Stimulated activated CD4-positive, alpha-beta T cell treated with anti-CD3 and anti-CD28 coated beads, Interleukin-4, amount 100 ng/mL, for 48 hours (primary cell): ENCODE data around the gene VPS8.

ENCODE experiments used
- DNase-seq, 2 donors: peaks; one replicate each; pipeline ENCODE4 v3.0.0-alpha.2; 2020; ENCODE audit warnings: low read depth in 2 of 2

VPS8 gene

DNA sequence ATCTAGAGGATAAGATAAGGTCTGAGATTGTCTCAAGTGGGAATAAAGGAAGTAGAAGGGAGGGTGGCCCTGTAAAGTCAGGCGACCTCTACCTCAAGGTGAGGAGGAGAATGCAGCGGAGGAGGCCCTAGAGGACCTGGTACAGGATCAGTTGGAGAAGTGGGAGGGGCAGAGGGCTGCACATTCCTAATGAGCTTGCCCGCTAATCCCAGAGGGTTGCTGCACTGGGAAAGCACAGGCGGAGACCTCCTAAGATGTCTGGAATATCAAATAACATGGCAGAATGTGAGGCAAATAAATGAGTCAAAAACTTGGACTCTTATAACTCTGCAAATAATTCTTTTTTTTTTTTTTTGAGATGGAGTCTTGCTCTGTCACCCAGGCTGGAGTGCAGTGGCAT lies 30.2 kb upstream of the VPS8 start:
- DNase-seq, result no peak

DNA sequence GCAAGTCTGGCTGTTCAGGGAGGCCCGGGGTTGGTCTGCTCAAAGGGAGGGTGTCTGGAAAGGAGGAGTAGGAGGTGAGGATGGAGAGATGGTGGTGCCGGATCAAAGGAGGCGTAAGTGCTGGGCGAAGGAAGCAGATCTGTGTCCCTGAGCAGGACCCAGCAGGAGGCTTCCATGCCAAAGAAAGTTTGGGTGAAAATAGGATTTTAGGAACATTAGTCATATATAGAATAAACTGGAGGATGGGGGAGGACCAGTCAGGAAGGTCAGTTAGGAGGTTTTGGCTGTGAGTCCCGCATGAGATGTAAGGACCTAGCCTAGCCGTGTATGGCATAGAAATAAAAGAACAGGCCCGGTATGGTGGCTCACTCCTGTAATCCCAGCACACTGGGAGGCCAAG lies 28.6 kb upstream of the VPS8 start:
- no peak for DNase-seq

DNA sequence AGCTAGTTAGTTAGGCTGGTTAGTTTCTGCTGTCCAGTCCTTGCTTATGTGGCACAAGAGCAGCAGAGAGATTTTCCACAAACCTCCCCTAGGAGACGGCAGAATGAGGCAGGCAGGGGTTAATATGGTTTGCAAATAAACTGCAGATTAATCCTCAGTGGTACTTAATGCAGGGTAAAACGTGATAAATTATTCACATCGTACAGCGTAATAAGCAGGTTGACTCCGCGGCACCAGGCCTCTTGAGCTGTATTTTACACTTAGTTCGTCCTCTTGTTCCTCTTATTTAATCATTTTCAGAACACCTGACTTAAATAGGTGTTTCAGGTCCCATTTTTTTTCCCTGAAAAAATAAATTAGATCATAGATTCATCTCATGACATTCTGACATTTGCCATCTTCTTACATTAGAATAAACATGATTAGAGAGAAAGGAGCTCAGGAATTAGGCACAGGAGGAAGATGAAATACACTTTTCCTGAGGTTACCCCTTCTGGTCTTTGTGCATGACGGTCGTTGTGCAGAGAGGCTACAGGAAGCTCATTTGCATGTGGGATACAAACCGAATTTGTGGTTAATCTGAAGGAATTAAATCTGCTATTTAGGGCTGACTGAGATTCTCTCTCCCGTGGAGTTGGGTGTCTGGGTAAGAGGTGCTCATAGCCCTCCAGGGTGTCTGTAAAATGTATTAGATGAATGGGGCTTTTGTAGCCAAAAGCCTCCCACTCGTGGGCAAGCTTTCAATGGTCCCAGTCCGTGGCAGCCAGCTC lies 27.1 kb upstream of the VPS8 start:
- no peak for DNase-seq

DNA sequence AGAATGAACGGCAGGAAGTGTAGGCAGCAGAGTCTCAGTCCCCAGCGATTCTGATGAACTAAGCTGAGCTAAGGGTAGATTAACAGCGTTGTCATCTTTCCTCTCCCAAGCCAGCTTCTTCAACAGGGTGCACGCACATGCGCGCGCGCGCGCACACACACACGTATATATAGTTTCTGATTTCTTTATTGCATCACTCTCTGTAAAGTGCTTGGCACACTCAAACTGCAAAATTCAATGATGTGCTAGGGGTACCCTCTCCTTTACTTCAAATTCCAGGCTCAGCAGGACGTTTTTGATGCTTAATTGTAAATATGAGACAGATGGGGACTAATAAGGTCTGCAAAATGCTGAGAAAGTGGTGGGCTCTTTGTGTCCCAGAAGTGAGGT lies 26.1 kb upstream of the VPS8 start:
- no peak for DNase-seq

DNA sequence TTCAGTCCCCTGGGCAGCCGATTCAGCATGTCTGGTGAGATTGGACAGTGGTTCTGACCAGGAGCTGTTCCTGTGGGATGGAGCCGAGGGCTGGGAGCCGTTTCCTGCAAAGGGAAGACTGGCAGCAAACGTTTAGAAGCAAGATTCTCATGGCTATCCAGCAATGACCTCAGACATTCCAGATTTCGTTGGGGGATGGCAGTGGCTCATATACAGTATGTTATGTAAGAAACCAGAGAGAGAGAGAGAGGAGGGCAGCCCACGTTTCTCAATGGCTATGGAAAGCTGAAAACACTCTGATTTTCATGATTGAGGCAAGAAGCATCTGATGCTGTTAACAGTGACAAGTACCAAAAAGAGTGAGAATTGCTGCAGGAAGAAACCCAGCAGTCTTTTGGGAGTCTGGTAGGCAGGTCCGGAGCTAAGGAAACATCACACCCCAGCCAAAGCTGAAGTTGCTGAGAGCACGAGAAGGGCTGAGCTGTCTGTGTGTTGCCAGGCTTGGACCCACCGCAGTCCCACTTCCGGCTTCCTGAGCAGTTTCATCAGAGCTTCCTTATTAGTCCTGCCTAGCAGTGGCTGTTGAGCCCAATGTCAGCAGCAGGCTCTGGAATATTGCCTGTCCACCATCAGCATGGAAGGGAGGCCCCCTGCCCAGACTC lies 25.6 kb upstream of the VPS8 start:
- no peak for DNase-seq

DNA sequence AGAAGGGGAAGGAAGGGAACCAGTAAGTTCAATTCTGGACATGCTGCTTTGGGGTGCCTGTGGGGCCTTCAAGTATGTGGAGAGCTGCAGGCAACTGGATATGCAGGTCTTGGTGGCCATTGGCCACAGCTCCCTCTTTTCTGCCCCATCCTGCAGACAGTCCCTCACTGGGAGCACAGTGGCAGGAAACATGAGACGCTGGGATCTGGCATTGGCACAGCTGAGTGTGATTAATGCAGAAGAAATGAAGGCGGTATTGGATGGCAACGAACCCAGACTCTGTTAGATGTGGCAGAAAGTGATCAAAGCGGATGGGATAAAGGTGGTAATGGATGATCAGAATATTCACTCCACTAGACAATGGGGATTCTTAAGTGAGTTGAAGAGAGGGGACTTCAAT lies 23.2 kb upstream of the VPS8 start:
- no peak for DNase-seq

DNA sequence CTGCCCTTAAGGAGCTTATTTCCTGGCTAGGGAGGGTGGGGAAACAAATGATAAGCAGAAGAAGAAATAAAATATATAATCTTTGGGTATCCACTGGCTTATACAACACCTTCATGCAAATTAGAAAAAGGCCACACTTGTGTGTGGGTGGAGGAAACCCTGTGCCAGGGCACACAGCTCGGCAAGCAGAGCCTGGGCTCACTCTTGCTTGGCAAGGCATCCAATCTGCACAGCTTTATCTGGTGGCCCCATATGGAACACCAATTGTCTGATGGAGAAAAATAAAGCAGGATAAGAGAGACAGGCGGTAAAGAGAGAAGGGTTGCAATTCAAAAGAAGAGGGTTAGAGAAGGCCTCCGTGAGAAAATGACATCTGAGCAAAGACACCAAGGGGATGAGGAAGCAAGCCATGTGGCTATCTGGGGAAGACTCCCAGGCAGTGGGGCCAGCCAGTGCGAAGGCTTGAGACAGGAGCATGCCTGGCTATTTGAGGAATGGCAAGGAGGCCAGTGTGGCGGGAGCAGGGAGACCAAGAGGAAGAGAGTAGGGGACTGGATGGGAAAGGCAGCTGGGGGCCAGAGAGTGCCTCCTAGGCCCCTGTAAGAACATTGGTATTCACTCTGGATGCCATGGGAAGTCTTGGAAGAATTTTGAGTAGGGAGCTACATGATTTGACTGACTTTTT lies 22.5 kb upstream of the VPS8 start:
- no peak for DNase-seq

DNA sequence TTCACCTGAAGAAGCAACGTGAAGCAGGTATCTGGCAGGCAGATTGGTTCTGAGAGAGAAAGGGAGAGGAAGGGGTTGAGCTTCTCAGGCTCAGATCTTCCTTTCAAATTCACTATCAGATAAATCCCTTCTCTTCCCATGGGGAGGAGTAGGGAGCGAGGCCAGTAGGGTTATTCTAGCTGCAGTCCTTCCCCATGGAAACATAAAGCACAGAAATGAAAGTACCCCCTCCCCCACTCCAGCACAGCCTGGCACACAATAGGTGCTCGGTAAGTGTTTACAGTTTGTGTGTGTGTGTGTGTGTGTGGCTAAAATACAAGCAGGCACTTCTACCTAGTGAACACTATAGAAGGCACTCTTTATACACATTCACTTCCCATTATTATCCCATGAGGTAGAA lies 20.8 kb upstream of the VPS8 start:
- no peak for DNase-seq

DNA sequence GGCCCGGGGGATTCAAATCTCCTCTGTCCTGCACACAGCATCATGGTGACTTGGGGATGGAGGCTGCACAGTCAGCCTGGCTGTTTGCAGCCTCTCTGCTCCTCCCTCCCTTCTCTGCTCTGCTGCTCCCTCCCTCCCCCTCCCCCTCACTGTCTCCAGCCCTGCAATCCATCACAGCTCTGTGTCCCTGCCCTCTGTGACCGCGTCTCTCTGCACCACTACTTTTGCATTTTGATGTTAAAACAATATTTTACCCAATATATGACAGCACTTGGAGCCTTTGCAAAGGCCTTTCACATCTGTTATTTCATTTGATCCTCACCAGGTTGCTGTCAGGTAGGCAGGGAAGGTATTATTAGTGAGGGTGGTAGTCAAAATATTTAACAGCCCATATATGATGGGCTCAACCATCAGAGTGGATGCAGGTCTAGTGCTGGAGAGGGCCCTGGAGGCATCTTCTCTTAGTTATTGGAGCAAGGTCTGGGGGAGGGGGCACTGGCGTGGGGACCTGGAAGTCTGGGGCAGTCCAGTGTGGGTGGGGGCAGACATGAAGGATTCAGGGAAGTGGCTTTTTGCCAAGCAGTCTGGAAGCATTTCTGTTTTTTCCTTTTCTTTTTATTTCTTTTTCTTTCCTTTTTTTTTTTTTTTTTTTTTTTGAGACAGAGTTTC lies 16.3 kb upstream of the VPS8 start:
- no peak for DNase-seq

DNA sequence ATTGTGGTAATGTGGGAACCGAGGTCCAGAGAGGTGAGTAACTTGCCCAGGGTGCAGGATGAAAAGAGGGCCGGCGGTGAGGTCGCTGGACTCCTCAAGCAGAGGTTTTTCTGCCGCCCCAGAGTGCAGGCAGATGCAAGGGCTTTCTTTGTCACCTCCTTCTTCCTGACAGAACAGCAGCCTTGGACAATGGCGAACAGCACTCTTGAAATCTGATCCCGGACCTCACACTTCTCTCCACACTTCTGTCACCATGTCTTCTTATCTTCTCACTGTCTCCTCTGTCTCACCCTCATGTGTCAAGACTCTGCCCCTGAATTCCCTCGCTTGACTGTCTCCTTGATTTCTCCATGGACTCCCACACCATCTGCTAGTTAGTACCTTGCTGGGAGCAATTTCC lies 15.4 kb upstream of the VPS8 start:
- DNase-seq, result no peak

DNA sequence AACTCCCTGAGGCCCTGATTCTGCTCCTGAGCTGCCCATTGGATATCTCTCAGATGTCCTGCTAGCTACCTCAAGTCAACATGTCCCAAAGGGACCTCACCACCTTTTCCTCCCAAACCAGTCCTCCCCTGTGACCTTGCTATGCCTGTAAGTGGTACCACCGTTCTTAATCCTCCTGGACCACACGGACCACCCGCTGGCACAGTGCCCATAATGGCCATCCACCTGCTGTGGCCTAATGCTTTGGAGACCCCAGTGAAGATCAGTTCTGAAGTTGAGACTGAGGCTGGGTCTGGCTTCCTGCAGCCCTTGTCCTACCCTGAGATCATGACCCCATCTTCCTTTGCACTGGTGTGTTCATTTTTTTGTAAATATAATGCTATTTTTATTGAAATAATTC lies 15.0 kb upstream of the VPS8 start:
- DNase-seq, result no peak

DNA sequence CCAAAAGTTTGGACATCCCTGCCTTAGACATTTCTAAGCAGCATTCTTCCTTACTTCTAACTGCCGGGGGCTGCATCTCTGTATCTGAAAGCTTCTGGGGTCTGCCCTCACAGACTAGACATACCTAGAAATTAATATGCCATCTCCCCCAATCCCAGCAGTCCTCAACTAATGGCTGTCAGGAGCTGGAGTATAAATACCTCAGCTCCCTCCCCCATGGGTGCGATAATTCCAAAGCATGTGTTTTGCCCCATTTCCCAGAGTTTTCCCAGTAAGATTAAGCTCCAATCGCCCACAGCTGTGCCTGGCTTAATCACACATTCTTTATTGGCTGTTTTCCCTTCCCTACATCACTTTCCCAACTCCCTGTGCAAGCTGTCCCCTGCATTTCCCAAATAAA lies 13.8 kb upstream of the VPS8 start:
- DNase-seq, result no peak

DNA sequence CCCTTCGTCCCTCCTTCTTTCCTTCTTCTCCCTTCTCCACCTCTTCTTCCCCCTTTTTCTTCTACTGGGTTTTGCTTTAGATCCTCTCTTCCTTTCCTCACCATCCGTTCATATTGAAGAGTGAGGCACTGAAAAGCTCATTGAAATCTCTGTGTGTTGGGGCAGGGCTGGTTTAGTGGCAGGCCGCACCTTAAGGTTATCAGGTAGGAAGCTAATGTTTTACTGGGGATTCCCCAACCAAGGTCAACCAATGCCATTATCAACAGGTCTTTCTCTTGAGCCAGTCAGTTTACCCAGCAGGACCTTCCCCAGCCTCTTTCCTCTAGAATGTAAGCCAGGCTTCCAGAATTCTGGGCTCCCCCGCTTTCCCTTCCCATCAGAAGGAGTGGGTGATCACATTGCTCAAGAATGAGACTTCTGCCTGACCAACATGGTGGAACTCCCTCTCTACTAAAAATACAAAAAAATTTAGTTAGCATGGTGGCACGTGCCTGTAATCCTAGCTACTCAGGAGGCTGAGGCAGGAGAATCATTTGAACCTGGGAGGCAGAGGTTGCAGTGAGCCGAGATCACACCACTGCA lies 11.5 kb upstream of the VPS8 start:
- DNase-seq, result no peak

DNA sequence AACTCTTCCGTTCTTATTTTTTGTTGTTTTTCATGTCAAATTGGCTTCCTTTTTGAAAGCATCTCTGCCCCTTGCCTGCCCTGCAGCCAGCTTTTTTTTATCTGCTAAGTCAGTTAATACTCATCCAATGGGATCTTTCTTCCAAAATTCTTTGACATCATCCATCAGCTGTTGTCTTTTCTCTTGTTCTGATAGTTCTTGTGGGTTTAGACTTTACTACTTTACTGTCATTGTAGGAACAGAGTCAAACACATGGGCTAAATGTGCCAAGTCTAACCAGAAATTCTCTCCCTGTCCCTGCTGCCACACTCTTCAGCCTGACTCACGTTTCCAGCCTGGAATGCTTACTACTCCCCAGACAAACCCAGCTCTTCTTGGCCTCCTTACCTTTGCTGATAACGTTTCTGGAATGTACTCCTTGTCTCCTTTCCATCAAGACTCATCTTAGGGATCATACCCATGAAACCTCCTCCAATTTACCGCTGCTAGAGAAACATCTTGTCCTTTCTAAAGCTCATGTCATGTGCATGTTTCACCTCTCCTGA lies 10.7 kb upstream of the VPS8 start:
- DNase-seq, result no peak

DNA sequence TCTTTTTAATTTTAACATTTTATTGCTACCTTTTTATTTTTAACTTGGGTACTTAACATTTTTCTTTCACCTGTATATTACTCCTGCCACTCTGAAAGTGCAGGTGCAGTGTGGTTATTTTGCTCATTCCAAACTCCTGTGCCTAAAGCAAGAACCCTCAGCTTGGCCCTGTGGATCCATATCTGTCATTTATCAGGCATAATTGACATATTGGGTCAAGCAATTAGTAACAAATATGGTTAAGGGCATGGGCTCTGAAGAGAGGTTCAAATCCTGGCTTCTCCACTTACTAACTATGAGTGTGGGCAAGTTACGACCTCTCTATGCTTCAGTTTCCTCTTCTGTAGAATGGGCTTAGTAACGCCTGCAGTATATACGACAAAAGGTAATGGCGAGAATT lies 9.8 kb upstream of the VPS8 start:
- no peak for DNase-seq

DNA sequence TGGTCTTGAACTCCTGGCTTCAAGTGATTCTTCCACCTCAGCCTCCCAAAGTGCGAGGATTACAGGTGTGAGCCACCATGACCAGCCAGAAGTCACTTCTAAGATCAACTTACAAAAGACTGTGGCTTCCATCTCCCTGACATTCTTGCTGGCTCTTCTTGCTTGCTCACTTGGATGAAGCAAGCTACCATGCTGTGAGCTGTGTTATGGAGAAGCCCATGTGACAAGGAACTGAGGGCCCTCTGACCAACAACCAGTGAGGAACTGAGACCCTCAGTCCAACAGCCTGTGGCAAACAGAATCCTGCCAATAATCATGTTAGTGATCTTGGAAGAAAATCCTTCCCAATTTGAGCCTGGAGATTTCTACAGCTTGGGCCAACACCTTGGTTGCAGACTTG lies 7.2 kb upstream of the VPS8 start:
- no peak for DNase-seq

DNA sequence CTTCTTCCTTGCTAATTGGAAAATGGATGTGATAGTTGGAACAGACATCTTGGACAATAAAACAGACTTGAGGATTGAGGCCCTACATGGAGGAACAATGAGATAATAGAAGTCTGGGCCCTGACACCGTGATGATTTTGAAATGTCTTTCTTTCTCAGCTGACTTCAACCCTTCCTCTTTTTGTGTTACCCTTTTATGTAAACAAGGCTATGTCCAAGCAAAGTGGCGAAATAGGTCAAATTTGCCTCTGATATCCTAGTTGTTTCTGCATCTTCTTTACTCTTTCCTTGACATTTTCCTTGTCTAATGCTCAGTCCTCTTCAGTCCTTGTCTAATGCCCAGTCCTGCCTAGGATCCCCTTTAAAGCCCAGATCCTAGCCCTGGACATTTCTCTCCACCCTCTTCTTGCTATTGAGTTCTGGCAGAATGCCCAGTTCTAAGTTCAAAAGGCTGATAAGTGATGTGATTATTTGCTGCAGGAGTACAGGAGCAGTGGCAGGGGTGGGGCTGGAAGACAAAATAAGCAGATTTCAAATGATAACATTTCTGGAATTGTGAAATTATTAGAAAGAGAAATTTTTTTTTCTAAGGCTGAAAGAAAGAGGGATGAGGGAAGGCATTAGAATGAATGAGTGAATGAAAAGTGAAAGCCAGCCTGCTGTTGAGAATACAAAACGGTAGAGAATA lies 6.5 kb upstream of the VPS8 start:
- DNase-seq, result no peak

DNA sequence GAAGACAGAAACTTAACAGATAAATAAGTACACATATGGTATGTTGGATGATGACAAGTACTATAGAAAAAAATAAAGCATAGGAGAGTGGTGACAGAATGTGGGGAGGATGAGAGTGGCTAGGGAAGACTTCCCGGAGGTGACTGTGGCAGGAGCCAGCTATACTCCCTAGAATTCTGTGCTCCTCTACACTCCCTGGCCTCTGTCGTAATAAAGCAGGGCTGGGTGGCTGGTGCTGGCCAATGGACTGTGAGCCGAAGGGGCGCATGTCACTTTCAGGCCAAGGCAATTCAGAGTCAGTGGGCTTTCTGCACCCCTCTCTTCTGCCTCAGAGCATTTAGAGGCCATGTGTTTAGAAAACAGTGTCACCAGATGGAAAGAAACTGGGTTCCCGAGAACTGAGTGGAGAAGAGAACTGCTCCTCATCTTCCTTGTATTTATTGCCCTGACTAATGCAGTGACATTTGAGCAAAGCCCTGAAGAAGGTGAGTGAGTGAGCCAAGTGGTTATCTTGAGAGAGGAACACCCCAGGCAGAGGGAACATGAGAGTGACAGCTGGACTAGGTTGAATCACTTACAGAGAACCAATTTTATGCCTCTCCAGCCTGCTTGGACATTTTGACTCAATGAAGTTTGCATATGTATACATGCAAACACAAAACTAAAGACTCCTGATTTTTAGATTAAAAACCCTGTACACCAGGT lies 5.2 kb upstream of the VPS8 start:
- DNase-seq, result no peak

DNA sequence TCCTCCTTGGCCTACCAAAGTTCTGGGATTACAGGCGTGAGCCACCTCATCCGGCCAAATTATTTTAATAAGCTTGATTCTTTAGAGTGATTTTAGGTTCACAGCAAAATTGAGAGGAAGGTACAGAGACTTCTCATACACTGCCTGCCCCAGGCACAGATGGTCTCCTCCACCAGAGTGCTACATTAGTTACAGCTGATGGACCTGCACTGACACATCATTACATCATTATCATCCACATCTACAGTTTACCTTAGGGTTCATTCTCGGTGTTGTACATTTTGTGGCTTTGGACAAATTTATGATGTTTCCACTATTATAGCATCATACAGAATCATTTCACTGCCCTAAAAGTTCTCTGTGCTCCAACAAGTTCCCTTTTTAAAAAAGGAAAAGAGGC lies 4.4 kb upstream of the VPS8 start:
- no peak for DNase-seq

DNA sequence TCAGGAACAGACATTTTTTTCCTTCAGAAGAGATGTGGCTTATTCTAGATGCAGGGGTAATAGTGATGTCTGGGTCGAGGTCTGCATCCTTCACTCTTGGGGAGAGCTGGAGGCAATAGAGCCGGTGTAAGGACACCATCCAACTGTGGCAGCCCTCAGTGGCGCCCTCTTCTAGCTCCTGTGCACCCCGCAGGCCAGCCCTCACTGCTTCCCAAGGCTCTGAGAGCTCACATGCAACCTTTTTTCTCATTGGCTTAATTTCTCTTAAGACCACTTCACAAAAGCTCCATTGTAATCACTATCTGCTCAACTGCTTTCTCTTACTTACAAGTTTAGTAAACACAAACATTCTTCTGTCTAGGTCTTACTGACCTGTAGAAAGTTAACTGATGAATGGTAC lies 3.9 kb upstream of the VPS8 start:
- no peak for DNase-seq

DNA sequence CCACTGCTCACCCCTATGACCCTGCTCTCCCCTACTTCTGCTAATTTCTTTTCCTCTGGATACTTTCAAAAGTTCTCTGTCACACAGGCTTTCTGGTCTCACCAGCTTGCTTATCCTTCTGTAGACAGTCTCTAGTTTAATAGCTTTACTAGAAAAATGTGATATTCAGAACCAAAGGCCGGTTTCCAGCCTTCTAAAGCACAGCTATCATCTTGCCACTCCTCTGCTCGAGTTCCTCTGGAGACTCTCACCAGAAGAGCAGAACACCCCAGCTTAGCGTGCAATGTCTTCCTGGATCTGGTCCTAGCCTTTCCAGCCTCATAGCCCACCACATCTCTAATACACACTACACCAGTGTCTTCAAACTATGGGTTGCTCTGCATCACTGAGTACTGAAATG lies 1.8 kb upstream of the VPS8 start:
- DNase-seq, result no peak
